ENCODE results near the gene KAT6B.

KAT6B gene

DNA sequence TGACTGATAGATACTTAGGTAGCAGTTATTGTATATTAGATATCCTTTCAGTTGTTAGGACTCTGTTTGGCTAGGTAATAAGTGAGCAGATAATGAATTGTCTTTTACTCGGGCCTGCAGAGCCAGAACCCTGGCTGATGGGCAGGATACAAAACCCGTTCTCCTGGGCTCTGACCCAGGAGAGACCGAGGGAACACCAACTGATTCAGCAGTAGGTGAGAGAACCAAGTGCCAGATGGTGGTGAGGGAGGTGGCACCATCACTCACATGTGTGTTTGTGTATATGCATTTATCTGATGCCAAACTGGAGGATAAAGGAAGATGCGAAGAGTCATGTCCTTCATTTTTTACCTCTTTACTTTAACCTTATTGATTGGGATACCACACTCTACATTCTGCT, 169.4 kb downstream of the KAT6B start:
- no peak overlapping the region for H3K4me3 ChIP-seq (ENCODE audit: low read depth, low read length)
- DNase-seq (ENCODE audit: low read depth) = no peak

DNA sequence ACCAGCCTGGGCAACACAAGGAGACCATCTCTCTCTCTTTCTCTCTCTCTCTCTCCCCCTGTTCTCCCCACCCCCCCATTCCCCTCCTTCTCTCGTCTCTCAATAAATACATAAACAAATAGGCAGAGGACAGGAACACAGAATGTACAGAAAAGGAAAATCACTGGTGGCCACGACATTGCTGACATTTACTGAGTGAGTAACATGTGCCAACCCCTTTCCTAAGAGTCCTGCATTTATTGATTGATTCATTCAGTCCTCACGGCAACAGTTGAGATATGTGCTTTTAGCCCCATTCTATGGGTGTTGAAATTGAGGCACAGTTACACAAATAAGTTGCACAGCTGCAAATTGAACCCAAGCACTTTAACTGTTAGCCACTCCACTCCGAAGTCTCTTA, 170.8 kb downstream of the KAT6B start:
- DNase-seq (ENCODE audit: low read depth) = no peak
- no peak overlapping the region for H3K4me3 ChIP-seq (ENCODE audit: low read depth, low read length)

DNA sequence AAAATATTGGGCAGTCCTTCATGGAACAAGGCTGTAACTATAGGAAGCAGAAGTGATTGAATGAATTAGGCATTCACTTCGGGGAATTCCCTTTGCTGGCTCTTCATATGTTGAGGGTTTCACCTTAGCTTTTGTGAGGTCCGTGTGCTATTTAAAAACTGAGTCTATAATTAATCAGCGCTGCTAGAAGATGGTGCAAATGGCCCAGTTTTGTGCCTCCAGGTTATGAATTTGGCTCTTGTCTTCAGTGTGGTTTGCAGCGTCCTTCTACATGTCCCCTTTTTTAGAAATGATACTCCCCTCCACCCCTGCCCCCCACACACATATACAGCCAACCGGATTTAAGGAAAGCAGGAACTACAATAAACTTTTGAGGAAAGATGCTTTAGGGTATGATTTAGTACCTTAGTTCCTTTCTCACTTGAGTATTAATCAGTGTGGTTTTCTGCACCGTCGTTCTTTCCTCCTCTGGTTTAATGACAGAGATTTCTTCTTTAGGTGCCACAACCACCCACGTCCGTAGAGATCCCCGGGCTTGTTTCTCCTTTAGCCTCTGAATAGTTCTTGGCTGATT, 174.4 kb downstream of the KAT6B start:
- no peak overlapping the region for H3K4me3 ChIP-seq (ENCODE audit: low read depth, low read length)
- no peak for DNase-seq (ENCODE audit: low read depth)

DNA sequence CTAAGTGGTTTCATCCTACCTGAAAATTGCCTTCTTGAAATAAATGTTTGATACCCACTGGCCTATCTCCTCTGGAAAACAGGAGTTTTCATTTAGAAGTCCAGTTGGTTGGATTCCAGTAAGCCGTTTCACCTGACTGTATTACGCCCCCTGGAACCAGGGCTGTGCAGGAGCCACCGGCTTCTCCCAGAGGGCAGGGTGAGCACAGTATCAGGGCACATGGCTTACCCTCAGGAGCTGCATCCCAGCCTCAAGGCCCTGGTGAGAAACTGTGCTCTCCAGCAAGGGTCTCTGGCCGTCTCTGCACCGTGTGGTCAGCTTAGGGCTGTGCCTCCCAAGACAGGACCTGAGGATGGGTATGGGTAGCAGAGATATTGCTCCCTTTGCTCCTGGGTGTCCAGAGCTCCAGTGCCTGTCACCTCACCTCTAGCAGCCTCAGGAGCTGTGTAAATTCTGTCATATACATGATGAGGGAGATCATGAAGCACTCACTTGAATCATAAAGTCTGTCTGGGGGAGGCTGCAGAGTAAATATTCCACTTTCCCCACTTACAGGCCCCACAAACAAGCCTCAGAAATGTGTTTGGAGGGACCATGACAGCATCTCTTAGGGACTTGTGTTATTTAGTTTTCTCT, 175.4 kb downstream of the KAT6B start:
- no peak overlapping the region for H3K4me3 ChIP-seq (ENCODE audit: low read depth, low read length)
- DNase-seq (ENCODE audit: low read depth) = no peak

DNA sequence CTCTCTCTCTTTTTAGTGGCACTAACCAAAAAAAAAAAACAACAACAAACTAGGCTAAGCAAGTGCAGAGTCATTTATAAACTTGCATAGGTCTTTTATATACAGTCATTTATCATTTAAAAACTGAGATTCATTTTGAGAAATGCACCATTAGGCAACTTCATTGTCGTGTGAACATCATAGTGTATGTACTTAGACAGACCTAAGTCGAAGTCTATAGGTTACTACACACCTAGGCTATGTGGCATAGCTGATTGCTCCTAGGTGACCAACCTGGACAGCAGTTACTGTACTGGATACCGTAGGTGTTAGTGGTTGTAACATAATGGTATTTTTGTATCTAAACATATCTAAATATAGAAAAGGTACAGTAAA, 175.9 kb downstream of the KAT6B start:
- DNase-seq (ENCODE audit: low read depth) = no peak
- no peak overlapping the region for H3K4me3 ChIP-seq (ENCODE audit: low read depth, low read length)

DNA sequence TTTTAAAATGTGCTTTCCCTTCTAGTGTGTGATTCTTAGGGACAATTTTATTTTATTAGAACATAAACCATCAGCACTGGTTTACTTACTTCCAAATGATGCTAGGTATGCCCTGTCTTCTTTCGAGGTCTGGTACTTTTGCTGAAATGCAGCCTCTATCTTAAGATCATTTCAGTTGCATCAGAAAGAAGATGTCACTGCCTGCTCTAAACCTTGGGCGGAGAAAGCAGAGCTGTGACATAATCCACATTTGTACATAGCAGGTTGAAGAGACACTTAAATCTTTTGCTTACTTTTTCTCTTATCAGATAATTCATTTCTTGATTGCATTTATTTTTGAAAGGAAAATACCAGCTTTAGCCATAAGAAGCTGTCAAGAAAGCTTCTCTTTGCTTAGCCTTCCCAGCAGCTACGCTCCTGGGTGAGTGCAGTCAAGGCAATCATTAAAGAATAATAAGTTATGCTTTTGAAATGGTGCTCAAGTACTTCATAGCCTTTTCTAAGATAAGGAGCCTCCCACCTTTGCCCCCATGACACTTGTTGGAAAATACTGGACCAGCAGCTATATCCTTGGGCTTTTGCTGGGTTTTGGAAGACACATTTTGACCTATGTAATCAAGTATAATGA, 176.7 kb downstream of the KAT6B start:
- DNase-seq (ENCODE audit: low read depth) = no peak
- H3K4me3 ChIP-seq (ENCODE audit: low read depth, low read length) = no peak overlapping the region

DNA sequence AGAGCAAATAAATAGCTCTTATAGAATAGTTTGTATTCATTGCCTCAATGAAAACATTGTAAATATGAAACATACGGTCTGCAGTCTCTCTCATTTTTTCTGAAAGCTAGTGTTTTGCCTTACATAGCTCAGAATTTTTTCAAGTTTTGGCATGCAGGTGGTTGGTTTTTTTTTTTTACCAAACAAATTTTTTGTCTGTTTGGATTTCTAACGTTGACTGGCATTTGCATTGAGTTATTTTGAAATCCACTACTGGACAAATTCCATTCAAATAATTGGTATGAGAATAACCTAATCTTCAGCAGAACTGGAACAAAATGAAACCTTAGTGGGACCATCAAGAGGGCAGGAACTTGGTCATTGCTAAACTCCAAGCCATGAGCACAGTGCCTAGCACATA, 177.5 kb downstream of the KAT6B start:
- no peak overlapping the region for H3K4me3 ChIP-seq (ENCODE audit: low read depth, low read length)
- DNase-seq (ENCODE audit: low read depth) = no peak

DNA sequence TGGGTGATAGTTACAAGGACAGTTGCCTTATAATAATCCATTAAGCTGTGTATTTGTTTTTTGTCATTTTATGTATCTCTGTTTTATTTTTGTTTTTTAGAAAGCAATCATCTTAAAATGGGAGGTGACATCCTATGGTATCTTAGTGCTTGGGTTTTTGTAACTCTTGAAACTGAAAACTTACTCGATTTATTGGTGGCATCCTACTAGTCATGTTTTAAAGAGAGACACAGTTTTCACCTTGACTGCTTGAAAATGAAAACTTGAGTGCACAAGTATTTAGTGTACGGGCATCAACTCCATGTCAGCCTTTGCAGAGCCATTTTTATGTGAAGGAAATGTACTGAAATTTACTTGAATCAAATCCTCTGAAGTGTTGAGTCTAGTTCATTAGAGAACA, 181.2 kb downstream of the KAT6B start:
- no peak for DNase-seq (ENCODE audit: low read depth)
- H3K4me3 ChIP-seq (ENCODE audit: low read depth, low read length) = no peak overlapping the region

DNA sequence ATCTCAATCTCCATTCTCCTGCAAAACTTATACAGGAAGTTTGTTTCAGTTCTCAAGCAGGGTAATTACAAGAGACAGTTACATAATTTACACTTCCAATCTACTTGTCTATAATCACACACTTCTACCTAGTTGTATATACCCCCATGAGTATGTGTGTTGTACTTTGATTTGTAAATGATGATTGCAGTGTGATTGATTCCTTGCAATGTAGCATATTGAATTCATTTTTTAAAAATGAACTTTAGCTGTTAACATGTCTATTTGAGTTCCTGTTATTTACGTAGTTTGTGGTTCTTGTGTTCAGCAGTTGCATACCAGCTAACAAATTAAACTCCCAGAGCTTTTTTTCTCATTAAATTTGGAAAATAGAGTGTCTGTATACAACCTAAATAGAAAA, 182.6 kb downstream of the KAT6B start:
- H3K4me3 ChIP-seq (ENCODE audit: low read depth, low read length) = no peak overlapping the region
- DNase-seq (ENCODE audit: low read depth) = no peak

DNA sequence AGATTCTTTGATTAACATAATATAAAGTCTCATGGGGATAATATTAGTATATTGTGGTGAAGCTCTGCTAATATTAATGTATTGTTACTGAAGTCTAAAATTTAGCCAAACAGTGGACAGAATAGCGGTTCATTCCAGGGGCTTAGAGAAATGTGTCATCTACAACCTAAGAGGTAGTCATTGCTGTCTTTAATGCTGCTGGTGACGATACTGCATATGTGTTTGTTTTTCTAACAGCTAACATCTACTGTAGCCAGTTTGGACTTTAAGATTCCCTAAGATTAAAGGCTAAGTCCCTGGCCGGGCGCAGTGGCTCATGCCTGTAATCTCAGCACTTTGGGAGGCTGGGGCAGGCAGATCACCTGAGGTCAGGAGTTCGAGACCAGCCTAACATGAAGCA, 183.0 kb downstream of the KAT6B start:
- DNase-seq (ENCODE audit: low read depth) = no peak
- no peak overlapping the region for H3K4me3 ChIP-seq (ENCODE audit: low read depth, low read length)

DNA sequence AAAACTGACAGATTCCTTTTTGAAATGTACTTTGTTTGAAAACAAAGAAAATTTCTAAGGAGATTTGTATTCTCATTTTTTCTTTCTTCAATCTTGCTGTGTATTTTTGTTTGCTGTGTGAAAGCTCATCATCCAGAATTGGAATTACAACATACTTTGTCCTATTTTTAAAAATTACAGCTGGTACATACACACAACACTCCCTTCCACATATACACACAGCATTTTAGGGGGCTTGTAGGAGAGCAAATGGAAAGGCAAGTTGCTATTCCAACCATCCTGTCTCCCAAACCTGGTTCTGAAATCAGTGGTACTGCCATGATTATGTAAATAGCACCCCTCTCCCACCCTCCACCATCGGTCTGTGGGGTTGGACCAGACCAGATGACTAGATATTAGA, 184.0 kb downstream of the KAT6B start:
- no peak for DNase-seq (ENCODE audit: low read depth)
- H3K4me3 ChIP-seq (ENCODE audit: low read depth, low read length) = no peak overlapping the region

DNA sequence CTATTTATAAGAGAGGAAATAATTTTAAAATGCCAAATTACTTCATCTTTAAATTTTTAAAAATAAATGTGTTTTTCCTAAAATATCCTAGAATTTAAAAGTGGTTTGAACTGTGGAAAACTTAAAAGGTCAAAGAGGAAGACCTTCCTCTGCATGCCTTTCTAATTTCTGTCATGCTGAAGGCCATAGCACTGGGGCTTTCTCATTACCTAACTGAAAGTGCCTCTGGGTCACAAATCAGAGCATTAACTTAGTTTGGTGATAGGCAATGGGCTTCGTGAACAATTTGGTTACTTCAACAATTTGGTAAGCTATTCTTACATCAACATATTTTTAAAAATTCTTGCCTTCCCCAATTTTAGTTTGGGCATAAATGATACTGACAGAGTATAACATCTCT, 184.8 kb downstream of the KAT6B start:
- DNase-seq (ENCODE audit: low read depth) = no peak
- H3K4me3 ChIP-seq (ENCODE audit: low read depth, low read length) = no peak overlapping the region

DNA sequence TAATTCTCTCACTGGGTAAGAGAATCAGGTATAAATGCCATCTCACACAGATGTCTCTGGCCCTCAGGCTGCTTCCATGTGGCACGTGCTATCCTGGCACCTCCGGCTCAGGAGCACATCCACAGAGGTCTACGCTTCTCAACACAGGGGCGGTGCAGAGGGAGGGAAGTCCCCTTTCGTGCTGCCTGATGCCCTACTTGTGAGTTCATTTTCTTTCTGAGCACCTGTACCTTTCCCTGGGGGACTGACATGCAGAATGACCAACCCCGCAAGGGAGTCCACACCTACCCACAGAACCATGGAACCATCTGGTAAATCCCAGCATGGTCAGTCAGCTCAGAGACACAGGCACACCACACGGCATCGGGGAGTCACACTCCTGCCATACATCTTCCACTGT, 186.1 kb downstream of the KAT6B start:
- no peak overlapping the region for H3K4me3 ChIP-seq (ENCODE audit: low read depth, low read length)
- no peak for DNase-seq (ENCODE audit: low read depth)

DNA sequence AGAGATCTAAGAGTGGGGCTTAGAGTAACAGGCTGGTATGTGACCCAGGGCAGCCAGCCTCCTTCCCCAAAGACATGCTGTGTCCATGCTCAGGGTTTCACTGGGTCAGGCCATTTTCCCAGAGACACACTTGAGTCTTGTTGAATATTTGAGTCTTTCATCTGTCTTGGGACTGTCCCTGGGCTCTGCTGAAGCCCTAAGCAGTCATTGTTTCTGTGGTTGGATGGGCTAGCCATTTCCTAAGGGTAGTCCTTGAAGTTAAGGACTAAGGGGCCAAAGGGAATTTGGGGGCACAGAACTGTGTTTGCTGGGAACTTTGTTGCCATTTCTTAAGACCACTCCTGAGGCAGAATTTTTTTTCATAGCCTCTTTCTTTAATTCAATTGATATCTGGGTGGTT, 186.6 kb downstream of the KAT6B start:
- no peak for DNase-seq (ENCODE audit: low read depth)
- no peak overlapping the region for H3K4me3 ChIP-seq (ENCODE audit: low read depth, low read length)

DNA sequence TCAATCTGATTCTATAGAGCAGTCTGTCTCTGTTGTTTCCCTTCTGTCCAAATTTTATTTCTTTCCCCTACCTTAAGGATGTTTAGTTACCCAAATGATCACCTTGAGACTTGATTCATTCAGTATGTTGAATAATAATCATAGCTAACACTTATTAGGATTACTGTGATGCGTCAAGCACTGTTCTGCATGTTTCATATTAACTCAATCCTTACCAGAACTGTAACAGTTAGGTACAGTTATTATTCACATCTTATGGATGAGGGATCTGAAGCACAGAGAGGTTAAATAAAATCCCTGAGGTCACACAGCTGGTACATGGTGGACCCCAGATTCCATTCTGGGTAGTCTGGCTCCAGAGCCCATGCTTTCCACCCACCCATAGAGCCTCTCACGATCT, 187.1 kb downstream of the KAT6B start:
- no peak for DNase-seq (ENCODE audit: low read depth)
- H3K4me3 ChIP-seq (ENCODE audit: low read depth, low read length) = no peak overlapping the region

DNA sequence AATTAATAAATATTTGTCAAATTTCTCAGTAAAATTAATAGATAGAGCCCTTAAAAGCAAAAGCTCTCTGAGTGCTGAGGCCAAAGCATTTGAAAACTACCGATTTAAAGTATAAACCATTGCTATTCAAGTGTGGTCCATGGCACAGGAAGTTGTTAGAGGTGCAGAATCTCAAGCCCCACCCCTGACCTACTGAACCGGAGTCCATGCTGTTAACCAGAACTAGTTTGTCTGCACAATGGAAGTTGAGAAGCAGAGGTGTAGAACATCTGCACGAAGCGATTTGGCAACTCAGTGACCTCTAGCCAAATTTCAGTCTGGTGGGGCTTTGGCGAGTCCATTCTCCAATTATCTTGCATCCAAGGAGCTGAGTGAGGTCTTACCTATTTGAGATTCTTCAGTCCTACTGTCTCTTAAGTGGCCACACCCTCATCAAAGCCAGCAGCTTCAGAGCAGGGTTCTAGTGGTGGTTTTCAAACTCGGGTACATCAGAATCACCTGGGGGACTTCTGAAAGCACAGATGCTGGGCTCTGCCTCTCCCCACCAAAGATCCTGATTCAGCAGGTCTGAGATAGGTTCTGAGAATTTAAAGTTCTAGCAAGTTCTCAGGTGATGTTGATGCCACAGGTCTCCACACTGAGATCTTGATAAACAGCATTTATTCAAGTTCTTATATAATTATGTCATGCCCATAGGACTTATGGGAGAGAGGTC, 188.3 kb downstream of the KAT6B start:
- H3K4me3 ChIP-seq (ENCODE audit: low read depth, low read length) = no peak overlapping the region
- no peak for DNase-seq (ENCODE audit: low read depth)

DNA sequence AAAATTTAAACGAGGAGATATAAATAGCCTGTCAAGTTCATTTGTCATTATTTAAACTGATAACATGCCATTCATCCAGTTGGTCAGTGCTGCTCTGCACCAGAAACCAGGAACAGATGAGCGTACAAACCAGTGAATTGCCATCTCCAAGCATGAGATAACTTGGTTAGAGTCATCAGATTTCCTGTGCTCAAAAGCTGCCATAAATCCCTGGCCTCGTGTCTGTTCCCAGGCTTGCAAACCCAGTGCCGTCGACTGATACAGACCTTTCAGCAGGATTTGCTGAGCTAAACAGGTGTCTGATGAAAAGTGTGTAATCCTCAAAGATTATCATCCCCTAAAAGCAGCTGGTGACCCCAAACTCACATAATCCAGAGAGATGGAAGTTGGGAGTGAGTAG, 189.0 kb downstream of the KAT6B start:
- no peak for DNase-seq (ENCODE audit: low read depth)
- H3K4me3 ChIP-seq (ENCODE audit: low read depth, low read length) = no peak overlapping the region

DNA sequence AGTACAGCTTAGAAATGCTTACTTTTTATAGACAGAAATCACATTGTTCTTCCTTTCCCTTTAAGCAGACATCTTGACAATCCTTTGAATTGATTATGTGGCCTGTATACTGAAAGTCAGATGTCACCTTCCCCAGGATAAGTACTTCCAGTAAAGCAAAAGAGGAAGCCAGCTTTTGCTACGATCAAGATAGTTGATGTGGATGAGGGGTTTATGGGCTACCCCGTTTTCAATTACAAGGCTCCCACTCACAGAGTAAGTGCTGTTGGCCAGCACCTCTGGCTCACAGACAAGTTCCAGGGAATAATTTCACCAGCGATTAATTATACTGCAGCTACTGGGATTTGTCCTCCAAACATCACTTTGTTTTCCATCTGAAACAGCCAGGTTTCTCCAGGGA, 189.9 kb downstream of the KAT6B start:
- H3K4me3 ChIP-seq (ENCODE audit: low read depth, low read length) = no peak overlapping the region
- no peak for DNase-seq (ENCODE audit: low read depth)

DNA sequence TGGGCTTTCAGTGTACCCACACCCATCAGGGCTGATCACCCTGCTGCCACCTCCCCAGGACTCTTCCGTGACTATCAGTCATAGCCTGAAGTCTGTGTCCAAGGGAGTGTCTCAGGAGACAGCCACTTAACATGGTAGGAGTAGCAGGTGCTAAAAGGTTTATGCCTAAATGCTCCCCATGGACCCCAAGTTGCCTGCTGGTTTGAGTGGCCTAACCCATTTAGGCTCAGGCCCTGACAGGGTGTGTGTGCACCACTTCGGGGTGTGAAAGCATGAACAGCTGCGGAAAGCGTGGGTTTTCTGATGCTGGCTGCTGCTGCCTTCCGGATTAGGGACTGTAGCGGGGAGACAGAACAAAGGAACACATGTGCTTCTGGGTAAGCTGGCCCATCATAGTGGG, 191.9 kb downstream of the KAT6B start:
- H3K4me3 ChIP-seq (ENCODE audit: low read depth, low read length) = no peak overlapping the region
- no peak for DNase-seq (ENCODE audit: low read depth)

DNA sequence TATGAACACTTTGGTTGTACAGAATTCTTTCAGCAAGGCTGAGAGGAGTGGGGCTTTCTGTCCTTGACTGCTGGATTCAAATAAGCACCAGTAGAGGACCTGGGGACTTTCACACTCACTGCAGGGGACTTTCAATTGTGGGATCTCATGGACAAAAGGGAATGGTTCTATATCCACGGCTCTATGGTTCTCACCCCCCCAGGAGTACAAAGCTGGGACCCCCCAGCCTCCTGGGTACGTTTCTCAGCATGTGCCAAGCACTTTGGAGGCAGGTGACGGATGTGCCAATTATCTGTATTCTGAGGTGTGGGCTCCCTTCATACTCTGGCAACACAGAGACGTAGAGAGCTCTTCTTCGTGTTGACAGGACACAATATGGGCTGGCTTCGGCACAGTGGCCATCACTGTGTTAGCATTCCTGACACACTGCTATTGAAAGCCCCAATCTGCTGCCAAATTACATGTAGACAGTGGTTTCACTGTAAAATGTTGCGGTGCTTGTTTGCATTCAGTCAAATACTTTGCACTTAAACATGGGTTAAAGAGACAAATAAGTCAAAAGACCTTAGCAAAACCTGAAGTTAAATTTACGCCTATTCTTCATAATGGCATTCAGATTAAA, 192.4 kb downstream of the KAT6B start:
- H3K4me3 ChIP-seq (ENCODE audit: low read depth, low read length) = no peak overlapping the region
- DNase-seq (ENCODE audit: low read depth) = no peak

Measured in skeletal muscle cell (primary cell).